HG03378 (cell line): ENCODE results near the gene RPP40.
A peak's percentile ranks its signal among the peaks of the same experiment; 100 is the strongest.
"Not testable (repeated sequence)": the region's sequence is repeated elsewhere in the genome, so short reads cannot be mapped to it uniquely, and the experiment has no call there.

Source experiments
- ATAC-seq: cut with Tn5 transposase; IDR thresholded peaks from one replicate; pipeline ENCODE4 v1.9.1; 2021; ENCODE audit warnings: mild to moderate bottlenecking, moderate library complexity; ENCODE audit not compliant: unreplicated experiment

Gene RPP40, protein sequence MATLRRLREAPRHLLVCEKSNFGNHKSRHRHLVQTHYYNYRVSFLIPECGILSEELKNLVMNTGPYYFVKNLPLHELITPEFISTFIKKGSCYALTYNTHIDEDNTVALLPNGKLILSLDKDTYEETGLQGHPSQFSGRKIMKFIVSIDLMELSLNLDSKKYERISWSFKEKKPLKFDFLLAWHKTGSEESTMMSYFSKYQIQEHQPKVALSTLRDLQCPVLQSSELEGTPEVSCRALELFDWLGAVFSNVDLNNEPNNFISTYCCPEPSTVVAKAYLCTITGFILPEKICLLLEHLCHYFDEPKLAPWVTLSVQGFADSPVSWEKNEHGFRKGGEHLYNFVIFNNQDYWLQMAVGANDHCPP

GRCh38 chr6:5003604-5004372 is at the start of gene RPP40:
TSS of gene RPP40 (minus strand) at chr6:5004037. CDS start at chr6:5004002, 35 bp downstream.
- peak; percentile 95 for ATAC-seq

GRCh38 chr6:5053038-5053437 is 49.2 kb upstream of the RPP40 start:
- ATAC-seq: no peak

DNA sequence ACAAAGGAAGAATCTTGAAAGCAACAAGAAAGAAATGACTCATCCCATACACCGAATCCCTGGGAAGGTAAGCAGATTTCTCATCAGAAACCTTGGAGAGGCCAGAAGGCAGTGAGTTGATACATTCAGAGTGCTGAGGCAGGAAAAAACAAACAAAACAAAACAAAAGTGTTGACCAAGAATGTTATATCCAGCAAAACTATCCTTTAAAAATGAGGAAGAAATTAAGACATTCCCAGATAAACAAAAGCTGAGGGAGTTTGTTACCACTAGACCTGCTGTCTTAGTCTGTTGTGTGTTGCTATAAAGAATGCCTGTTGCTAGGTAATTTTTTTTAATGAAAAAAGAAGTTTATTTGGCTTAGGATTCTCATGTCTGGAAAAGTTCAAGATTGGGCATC is 47.6 kb upstream of the RPP40 start:
- no peak for ATAC-seq

DNA sequence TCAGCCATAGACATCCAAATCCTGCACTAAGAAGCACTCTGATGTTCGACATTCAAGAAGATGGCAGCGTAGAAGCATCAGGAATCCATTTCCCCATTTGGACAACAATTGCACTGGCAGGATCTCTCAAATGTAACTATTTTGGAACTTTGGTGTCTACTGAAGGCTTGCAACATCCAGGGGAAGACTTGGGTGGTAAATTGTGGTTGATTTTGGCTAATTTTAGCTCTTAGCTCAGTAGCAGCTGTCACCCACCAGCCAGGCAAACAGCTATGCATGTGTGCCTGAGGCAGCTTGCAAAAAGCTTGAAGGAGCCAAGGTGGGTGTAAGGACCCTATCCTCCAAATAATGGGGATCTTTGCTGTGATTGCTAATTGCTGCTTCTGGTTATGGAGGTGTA is 46.2 kb upstream of the RPP40 start:
- ATAC-seq: no peak

GRCh38 chr6:5046430-5046829 is 42.6 kb upstream of the RPP40 start:
- ATAC-seq: no peak

GRCh38 chr6:5045416-5045815 is 41.6 kb upstream of the RPP40 start:
- no peak for ATAC-seq

DNA sequence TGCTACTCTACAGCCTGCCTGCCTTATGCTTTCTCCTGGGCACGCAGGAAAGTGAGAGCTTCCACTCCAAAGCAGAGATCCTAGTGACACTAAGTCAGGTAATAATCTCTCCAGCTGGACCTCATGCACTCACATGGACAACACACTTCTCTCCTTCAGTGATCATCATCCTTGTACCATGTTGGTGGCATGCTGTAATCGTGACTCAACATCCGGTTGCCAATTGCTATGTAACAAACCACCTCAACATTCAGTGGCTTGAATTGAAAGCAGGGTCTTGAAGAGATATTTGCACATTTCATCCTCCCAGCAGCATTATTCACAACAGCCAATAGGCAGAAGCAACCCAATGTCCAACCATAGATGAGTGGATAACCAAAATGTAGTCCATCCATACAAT is 41.0 kb upstream of the RPP40 start:
- no peak for ATAC-seq

GRCh38 chr6:5042436-5042835 is 38.6 kb upstream of the RPP40 start:
- ATAC-seq: no peak

DNA sequence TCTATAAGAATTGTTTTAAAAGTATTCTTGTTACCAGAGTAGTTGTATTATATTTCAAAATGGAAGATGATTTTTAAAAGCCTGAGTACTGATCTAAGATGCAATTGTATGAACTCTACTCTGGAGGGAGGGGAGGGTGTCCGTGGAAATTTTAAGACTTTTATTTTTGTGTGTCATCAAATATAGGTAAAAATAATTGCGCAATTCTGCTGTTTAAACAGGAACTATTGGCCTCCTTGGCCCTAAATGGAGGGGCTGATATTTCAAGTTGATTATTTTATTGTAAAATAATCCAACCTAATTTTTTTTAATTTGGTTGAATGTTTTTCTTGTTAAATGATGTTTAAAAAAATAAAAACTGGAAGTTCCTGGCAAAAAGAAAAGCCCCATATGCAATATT is 38.1 kb upstream of the RPP40 start:
- no peak for ATAC-seq

- no peak for ATAC-seq
Measured at GRCh38 chr6:5036269-5036668, 32.4 kb upstream of the RPP40 start.

DNA sequence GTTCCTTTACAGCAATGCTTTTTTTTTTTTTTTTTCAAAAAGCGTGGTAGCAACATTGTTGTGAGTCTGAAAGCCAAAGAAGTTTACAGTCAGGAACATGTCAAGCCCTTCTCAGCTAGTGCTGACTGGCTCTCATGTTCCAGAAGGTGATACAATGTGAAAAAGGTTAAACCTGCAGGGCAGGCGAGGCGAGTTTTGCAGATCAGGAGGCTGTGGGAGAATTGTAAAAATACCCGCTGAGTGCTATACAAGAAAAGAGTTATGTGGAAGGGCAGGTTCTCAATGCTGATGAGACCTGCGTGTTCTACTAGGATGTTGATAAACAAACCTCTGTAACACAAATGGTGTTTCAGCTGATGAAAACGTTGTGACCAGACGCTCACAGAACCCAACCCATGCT is 30.9 kb upstream of the RPP40 start:
- no peak for ATAC-seq

DNA sequence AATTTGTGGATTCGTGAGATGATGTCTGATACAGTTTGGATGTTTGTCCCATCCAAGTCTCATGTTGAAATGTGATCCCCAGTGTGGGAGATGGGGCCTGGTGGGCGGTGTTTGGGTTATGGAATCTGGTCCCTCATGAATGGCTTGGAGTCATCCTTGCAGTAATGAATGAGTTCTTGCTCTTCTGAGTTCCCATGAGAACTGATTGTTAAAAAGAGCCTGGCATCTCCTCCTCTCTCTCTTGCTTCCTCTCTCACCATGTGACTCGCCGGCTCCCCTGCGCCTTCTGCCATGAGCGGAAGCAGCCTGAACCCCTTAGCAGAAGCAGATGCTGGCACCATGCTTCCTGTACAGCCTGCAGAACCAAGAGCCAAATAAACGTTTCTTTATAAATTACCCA is 30.5 kb upstream of the RPP40 start:
- ATAC-seq: no peak

DNA sequence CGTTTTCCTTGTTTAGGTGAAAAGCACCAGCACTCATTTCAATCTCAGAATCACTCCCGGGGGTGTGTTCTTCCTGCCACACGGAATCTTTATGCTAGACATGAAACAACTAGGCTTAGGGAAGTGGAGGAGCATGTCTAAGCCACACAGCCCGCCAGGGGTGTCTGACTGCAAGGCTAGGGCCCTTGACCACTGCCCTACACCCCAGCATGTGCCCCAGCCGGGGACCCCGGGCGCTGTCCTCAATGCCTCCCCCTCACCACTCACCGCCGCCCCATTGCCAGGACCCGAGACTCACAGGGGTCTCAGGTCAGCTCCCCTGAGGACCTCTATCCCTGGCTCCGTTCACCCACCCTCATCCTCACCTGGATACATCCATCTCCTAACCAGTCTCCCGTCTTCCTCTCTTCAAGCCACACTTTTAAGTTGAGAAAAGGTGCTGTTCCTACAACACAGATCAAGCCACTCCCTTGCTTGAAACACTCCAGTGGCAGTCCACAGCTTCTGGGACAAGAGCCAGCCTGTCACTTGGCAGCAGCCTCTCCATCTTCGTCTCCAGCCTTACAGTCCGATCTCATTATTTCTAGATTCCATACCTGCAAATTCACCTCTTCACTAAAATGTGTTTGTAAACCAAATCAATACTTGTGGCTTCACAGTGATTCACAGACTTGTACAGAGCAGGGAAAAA is 29.5 kb upstream of the RPP40 start:
- not testable (repeated sequence) for ATAC-seq

- ATAC-seq: not testable (repeated sequence)
Measured at GRCh38 chr6:5032706-5033105, 28.9 kb upstream of the RPP40 start.

DNA sequence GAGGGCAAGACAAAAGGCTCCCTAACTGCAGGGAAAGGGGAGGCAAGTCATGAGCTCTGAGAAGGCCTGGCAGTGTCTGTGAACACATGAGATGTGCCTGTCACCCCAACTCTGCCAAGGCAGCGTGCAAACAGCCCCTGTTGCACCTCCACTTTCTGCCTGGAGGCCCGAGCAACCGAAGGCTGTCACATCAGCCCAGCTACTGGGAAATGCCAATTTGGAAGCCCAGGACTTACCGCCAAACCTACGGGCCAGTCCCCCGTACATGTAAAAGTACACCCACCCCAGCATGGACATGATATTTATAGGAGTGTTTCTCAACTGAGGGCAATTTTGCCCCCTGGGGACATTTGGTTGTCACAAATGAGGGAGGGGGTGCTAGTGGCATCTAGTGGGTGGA is 27.3 kb upstream of the RPP40 start:
- no peak for ATAC-seq

DNA sequence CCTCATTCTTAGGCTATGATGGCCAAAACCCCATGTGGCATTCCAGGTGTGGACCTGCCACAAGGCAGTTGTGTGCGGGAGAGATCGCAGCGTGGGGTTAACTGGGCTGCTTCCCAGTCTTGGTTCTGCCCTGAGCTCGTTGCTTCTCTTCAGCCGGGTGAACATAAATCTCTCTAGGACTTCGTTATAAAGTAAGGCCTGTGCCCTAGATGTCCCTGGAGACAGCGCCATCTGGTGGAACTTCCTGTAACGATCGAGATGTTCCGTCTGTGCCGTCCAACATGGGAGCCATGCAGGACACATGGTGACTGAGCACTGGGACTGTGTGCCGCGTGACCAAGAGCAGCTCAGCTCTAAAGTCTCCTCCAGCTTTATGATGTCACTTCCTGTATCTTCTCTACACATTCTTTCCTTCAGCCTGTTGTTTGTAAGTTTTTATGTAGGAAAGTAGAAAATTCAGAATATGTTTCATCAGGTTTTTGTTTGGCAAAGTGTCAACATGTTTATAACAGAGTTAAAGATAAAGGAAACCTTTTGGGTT is 26.8 kb upstream of the RPP40 start:
- peak; percentile 85 for ATAC-seq

DNA sequence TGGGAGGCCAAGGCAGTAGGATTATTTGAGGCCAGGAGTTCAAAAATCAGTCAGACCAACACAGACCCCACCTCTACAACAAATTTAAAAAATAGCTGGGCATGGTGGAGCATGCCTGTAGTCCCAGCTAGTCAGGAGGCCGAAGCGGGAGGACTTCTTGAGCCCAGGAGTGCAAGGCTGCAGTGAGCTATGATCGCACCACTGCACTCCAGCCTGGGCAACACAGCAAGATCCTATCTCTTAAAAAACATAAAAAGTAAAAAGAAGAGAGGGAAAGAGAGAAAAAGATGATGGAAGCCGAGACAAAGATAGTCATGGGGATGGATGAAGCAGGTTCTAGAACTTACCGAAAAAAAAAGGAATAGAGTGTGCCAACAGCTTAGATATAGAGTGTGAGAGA is 25.8 kb upstream of the RPP40 start:
- ATAC-seq: no peak

DNA sequence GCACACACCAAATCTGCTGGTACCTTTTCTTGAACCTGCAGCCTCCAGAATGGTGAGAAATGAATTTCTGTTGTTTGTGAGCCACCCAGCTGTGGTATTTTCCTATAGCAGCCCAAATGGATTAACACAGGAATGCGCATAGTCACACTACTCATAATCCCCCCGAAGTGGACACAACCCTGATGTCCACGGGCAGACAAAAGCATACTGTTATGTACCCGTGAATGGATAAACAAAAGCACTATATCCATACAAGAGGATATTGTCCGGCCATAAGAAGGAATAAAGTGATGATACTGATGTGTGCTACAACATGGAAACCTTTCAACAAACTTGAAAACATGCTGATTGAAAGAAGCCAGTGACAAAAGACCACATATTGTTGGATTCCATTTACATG is 25.1 kb upstream of the RPP40 start:
- ATAC-seq: no peak

DNA sequence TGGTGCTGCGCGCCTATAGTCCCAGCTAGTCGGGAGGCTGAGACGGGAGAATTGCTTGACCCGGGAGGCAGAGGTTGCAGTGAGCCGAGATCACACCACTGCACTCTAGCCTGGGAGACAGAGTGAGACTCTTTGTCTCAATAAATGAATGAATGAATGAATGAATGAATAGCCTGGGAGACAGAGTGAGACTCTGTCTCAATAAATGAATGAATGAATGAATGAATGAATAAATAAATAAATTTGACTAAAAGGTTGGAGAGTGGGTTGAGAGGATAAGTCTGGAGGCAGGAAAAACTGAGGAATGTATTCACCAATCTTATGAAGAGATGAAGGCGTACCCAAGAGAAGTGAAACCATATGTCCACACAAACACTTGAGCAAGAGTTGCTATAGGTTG is 24.5 kb upstream of the RPP40 start:
- ATAC-seq: no peak

DNA sequence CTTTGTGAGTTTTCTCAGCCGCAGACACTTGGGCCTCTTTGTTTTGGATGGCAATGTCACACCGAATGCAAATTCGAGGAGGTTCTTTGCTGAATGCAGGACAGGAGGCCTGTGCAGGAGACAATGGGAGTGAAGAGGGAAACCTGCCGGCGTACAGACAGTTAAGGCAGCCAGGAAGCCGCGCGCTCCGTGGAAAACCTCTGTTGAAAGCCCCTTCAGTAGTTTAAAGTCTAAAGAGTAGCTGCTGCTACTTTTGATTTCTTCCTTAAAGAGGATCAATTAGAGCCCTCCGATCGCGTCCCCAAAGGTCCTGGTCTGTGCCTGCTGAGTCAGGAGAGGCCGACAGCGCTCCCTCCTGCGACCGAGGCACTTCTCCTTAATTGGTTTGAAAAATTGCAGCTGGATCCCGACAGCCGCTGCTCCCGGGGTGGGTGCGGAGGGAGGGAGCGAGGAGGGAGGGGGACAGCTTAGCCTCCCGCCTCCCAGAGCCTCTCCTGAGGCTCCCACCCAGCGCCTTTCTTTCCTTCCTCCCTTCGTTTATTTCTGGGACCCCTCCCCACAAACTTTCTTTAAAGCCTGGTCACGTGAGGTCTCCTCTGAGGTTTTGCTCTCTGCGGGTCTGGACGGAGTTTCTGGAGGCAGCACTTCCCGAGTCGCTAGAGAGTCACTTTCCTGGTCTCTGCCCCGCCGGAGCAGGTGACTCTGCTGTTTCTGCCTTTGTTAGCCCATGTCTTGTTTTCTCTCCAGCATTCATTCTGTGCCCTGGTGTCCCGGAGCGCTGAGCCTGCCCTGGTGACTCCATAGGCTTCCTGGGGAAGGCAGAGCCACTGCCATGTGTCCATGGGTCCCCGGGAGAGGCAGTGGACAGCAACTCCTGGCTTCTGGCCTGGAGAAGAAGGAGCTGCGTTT is 22.3 kb upstream of the RPP40 start:
- no peak for ATAC-seq
